ENCODE data around the gene SLC19A3.
"Not testable (repeated sequence)": the region's sequence is repeated elsewhere in the genome, so short reads cannot be mapped to it uniquely, and the experiment has no call there.

The SLC19A3 gene

DNA sequence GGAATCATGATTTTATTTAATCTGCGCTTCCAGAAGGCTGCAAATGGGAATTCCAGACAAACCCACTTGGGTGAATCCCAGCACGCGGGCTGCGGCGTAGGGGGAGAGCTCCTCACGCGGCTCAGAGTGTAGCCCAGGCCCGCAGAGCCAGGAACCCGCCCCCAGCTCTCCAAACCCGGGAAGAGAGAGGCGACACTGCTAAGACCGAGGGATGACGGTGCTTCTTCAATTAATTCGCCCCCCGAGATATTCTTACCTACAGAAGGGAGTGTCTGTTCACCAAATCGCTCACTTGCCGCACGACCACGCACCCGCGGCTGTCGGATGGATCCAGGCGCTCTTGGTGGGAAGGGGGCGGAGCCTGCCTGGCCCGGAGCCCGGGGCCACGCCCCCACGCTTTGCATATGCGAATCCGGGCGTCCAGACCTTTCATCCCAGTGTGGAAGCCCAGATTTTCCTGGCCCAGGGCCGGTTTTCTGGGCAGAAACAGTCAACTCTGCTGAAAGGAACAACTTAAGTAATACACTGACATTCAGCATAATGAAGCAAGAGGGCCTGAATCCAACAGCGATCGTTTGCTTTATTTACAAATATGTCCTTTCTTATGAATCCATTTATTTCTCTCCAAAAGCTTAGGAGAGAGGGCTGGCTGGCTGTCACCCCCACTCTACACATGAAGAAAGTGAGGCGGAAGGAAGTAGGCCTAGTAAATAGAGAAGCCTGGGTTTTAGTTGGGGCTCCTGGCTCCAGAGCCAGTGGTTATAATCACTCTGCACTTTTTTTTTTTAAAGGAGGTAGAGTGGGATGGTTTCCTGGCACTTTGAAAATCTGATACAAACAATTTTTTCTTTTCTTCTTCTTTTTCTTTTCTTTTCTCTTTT, at the start of gene SLC19A3:
SLC19A3 (minus strand) TSS at position 342 of the 881 bp plus-strand sequence. CDS start 15,710 bp downstream, outside the sequence.
- peak within 1 kb of the TSS; percentile 51 for H3K4me3 ChIP-seq (ENCODE audit: low read depth, low read length)
- peak; percentile 69 for DNase-seq (ENCODE audit: low read depth)

DNA sequence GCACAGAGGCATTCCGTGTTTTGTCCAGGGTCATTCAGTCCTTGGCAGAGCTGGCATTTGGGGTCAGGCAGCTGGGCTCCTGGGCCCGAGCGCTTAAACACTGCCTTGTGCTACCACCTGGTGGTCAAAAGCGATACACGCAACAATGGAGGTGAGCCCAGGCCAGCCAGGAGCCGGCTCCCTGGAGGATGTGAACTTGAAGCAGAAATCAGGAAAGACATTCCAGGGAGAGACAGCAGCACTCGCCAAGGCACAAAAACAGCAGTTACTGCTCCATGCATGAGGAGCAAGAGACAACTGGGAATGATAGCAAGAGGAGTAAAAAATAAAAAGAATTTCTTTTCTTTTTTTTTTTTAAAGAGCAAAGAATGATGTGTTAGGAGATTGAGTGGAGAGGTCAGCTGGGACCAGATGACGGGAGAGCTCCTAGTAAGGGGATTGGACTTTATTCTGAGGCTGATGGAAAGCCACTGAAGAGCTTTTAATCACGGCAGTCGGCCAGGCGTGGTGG, 48.6 kb upstream of the SLC19A3 start:
- peak; percentile 21 for DNase-seq (ENCODE audit: low read depth)
- H3K4me3 ChIP-seq (ENCODE audit: low read depth, low read length), result no peak overlapping the region

DNA sequence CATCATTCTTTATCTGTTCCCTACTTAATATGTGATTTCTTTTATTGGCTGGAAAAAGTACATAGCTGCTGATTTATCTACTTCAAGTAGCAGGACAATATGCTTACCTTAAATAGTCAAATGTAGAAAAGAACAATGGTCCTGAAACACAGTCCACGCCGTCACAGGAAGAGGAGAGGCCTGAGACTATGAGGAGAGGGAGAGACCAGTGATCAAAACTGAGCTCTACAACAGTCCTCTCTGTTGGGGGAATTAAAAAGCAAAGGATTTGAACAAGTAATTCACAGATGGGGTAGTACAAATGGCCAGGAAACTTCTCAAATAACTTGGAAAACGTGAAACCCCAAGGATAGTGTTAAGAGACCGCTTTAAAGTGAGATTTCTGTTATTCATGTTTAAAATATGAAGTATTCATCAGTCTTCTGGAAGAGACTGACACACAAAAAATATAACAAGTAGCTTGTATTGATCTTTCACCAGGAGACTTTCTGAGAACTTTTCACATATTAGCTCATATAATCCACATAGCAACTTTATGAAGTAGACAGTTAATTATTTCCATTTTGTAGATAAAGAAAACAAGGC, 48.1 kb upstream of the SLC19A3 start:
- DNase-seq (ENCODE audit: low read depth), result no peak
- no peak overlapping the region for H3K4me3 ChIP-seq (ENCODE audit: low read depth, low read length)

DNA sequence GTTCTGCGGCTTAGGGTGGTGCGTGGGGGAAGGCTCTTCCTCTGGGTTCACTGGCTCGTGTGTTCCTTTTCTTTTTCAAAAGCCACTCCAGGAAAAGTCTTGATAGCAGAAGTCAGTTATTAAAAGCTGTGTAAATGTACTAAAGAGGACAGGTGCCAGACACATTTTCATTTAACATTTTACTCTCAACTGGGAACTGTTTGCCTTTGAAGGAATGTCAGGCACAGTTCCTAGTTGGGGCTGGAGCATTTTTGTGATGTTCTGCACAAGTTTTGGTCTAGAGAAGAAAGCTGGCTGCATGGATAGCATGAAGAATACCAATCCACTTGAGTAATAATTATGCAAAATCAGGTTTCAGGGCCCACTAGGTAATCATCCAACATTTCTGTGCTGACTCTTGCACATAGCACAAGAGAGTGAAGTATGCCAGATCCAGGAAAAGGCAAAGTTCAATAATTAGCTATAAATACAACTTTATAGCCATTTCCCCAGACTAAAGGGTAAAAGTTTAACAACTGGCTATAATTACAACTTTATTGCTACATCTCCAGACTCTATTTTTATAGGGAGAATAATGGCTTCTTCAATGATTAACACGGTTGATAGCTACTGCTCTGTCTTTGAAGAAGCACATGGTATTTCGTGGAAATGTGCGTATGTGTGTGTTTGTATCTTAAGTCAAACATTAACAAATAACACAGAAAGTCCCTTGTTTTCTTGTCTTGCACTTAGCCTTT, 44.1 kb upstream of the SLC19A3 start:
- DNase-seq (ENCODE audit: low read depth), result no peak
- no peak overlapping the region for H3K4me3 ChIP-seq (ENCODE audit: low read depth, low read length)

DNA sequence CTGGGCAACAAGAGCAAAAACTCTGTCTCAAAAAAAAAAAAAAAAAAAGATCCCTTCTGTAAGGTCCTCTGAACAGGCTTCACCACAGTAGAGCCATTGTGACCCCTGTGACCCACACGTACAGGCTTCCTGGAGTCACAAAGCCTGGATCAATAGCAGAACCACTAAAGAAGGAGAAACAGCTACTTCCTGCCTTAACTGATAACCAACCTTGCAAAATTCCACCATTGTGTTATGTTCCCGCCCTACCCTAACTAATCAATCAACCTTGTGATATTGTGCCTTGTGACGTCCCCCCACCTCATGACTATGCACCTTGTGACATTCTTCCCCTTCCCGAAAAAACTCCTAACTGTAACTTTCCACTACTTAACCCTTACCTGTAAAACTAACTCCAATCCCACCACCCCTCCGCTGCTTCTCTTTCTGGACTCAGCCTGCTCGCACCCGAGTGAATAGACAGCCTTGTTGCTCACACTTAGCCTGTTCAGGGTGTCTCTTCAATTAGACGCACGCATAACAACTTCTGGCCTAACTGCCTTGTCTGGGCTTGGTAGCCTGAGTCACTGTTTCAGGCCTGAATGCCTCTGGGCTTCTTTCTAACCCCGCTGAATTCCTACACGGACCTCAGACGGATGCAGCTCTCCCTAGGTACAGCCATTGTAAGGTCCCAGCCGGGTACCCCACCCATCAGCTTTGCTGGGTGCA, 41.7 kb upstream of the SLC19A3 start:
- DNase-seq (ENCODE audit: low read depth), result no peak
- H3K4me3 ChIP-seq (ENCODE audit: low read depth, low read length), result no peak overlapping the region

DNA sequence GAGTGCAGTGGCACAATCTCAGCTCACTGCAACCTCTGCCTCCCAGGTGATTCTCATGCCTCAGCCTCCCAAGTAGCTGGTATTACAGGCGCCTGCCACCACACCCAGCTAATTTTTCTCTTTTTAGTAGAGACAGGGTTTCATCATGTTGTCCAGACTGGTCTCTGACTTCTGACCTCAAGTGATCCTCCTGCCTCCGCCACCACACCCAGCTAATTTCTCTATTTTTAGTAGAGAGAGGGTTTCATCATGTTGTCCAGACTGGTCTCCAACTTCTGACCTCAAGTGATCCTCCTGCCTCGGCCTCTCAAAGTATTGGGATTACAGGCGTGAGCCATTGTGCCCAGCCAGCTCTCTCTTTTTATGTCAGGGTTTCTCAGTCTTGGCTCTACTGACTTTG, 38.4 kb upstream of the SLC19A3 start:
- H3K4me3 ChIP-seq (ENCODE audit: low read depth, low read length); DNase-seq (ENCODE audit: low read depth): not testable (repeated sequence)

DNA sequence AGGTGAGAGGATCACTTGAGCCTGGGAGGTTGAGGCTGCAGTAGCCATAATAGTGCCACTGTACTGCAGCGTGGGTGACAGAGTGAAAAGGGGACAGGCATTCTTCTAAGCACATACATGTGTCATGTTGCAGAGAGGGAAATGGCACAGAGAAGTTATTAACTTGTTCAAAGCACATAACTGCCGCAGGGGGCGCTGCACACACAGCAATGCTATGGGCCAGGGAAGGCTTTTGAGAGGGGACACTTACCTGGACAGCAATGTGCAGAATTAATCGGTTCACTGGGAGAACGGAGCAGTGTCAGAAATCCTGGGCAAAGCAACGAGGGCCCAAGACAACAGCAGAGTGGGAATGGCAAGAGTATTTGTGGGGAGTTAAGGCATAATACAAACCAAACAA, 30.3 kb upstream of the SLC19A3 start:
- no peak for DNase-seq (ENCODE audit: low read depth)
- H3K4me3 ChIP-seq (ENCODE audit: low read depth, low read length), result no peak overlapping the region

DNA sequence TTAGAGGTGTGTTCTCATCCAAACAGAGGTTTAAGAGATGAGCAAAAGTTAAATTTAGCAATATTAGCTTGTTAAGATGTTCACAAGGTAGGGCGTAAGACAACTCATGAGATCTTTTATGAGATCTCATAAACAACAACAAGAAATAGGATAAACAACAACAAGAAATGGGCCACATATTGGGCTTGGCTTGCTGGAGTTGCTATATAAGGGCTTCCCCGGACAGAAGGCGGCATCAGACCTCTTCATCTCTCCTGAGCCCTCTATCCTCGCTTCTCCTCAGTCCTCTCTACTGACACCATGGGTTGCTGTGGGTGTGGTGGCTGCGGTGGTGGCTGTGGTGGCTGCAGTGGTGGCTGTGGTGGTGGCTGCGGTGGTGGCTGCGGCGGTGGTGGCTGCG, 27.8 kb upstream of the SLC19A3 start, which contains the start of gene SCYGR8:
SCYGR8 (plus strand) TSS at position 301 of the 400 bp plus-strand sequence; CDS start at position 301, 0 bp downstream.
- DNase-seq (ENCODE audit: low read depth), result no peak

DNA sequence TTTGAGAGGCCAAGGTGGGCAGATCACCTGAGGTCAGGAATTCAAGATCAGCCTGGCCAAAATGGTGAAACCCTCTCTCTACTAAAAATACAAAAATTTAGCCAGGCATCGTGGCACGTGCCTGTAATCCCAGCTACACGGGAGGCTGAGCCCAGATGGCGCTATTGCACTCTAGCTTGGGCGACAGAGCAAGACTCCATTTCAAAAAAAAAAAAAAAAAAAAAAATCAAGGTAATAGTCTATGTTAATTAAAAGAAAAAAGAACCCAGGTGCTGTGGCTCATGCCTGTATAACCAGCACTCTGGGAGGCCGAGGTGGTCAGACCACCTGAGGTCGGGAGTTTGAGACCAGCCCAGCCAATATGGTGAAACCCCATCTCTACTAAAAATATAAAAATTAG, 22.9 kb upstream of the SLC19A3 start:
- H3K4me3 ChIP-seq (ENCODE audit: low read depth, low read length); DNase-seq (ENCODE audit: low read depth): not testable (repeated sequence)

More for the DNA sequence above, 27.8 kb upstream of the SLC19A3 start, which contains the start of gene SCYGR8:
- H3K4me3 ChIP-seq (ENCODE audit: low read depth, low read length), result no peak within 1 kb of the TSS

DNA sequence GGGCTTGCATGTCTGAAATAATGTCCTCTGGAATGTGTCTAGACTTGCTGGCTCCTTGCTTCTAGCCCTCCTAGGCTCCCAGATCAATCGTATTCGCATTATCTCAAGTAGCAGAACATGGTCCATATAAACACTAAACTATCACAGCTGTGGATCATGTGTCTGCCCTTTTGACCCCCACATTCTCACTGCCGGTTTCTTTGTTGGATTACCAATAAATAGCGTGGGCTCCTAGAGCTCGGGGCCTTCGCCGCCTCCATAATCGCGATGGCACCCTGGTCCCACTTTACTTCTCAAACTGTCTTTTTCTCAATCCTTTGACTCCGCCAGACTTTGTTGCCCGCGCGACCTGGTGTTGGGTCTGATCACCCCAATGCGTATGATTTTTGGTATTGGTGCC, 21.5 kb upstream of the SLC19A3 start:
- H3K4me3 ChIP-seq (ENCODE audit: low read depth, low read length), result no peak overlapping the region
- no peak for DNase-seq (ENCODE audit: low read depth)

DNA sequence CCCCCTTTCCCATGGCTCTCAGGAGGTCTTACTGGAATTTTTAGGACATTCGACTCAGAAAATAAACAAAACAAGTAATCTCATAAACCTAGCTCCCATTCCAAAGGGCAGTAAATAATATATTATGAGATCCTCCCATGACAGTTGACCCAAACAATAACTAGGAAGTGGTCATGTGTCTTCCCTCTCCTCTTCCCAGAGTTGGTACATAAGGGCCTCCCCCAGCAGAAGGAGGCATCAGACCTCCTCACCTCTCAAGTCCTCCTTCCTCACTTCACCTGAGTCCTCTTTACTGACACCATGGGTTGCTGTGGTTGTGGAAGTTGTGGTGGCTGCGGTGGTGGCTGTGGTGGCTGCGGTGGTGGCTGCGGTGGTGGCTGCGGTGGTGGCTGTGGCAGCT, 10.2 kb upstream of the SLC19A3 start, which contains the start of gene SCYGR7:
SCYGR7 (plus strand) TSS at position 301 of the 400 bp plus-strand sequence; CDS start at position 301, 0 bp downstream.
- no peak for DNase-seq (ENCODE audit: low read depth)
- H3K4me3 ChIP-seq (ENCODE audit: low read depth, low read length), result no peak within 1 kb of the TSS

DNA sequence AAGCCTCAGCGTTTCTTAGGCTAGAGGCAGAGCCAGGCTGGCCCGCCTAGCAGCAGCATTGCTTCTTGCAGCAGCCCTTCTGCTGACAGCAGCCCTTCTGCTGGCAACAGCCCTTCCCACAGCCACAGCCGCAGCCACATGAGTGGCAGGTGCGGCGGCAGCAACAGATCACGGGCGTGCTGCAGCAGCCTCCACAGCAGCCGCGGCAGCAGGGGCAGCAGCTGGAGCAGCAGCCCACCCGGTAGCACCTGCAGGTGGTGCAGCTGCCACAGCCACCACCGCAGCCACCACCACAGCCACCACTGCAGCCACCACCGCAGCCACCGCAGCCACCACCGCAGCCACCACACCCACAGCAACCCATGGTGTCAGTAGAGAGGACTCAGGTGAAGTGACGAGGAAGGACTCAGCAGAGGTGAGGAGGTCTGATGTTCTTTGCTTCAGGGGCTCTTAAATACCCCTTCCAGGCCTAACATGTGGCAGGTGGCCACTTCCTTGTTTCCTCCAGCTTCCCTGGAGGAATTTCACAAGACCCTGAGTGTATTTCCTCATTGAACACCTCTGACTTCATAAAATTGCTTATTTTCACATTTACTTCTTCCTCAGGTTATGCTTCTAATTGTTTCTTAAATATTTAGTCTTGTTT, 6.7 kb upstream of the SLC19A3 start, which contains the start of gene SCYGR6:
SCYGR6 (minus strand) TSS at position 364 of the 646 bp plus-strand sequence; CDS start at position 364, 0 bp downstream.
- DNase-seq (ENCODE audit: low read depth), result no peak

DNA sequence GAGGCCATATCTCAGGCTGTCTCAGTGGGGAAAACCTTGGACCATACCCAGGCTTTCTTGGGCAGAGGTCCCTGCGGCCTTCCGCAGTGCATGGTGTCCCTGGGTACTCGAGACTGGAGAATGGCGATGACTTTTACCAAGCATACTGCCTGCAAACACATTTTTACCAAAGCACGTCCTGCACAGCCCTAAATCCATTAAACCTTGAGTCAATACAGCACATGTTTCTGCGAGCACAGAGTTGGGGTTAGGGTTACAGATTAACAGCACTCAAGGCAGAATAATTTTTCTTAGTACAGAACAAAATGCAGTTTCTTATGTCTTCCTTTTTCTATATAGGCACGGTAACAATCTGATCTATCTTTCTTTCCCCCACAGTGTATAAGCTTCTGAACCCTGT, 5.0 kb upstream of the SLC19A3 start:
- not testable (repeated sequence) for H3K4me3 ChIP-seq (ENCODE audit: low read depth, low read length); DNase-seq (ENCODE audit: low read depth)

More for the DNA sequence above, 6.7 kb upstream of the SLC19A3 start, which contains the start of gene SCYGR6:
- no peak within 1 kb of the TSS for H3K4me3 ChIP-seq (ENCODE audit: low read depth, low read length)

DNA sequence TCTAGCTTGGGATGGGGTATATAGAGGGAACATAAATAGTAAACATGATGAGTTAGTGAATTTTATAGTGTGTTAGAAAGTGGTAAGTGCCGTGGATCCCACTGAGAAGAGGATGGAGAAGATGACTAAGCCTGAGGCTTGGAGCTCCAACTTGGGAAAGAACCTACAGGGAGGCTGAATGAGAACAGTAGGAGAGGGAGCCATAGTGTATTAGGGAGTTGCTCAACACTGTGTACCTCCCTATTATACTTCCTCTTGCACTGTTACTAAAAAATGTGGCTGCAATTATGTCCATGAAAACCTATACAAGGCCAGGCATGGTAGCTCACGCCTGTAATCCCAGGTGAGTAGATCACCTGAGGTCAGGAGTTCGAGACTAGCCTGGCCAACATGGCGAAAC, 2.9 kb upstream of the SLC19A3 start:
- DNase-seq (ENCODE audit: low read depth), result no peak
- H3K4me3 ChIP-seq (ENCODE audit: low read depth, low read length), result no peak overlapping the region

DNA sequence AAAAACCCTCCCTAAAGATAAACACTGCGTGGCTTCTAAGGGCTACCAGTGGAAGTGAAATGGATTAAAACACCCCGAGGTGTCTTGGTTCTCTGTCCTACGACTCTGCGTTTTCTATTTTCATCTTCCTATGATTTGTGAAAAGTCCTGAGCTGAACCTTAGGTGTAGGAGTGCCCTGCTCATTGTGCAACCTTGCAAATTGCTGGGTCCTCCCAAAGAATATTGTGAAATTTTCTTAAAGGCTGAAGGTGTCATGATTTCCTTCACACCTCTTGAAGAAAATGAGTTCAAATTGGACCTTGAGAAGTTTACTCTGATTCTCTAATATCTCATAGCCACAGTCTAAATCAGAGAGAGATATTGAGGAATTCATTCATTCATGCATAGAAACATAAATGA, 1.8 kb upstream of the SLC19A3 start:
- DNase-seq (ENCODE audit: low read depth), result no peak
- H3K4me3 ChIP-seq (ENCODE audit: low read depth, low read length), result no peak overlapping the region

DNA sequence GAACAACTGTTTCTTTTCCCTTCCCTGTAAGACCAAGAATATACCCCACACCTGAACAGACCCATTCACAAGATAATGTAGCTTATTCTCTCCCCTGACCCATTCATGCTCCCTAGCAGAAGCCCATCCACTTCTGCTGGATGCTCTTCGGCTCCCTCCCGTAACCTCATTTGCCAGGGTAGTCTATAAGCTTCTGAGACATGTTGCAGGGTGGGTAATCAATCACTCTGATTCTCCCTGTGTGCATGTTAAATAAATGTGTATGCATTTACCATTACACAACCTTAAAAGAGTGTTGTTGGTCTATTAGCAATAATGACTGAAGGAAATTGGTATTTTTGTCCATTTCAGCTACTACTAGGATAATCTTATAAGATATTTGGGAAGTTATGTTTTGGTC, 1.3 kb downstream of the SLC19A3 start:
- no peak for DNase-seq (ENCODE audit: low read depth)
- H3K4me3 ChIP-seq (ENCODE audit: low read depth, low read length), result no peak overlapping the region

DNA sequence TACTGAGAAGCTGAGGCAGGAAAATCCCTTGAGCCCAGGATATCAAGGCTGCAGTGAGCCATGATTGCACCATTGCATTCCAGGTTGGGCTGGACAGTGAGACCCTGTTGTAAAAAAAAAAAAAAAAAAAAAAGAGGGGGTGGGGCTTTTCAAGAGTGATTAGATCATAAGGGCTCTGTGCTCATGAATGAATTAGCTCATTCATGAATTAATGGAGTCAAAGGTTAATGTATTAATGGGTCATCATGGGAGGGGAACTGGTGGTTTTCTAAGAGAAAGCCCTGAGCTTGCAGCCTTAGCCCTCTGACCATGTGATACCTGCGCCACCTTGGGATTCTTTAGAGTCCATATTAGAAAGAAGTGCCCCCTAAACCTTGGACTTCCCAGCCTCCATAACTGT, 4.5 kb downstream of the SLC19A3 start:
- no peak overlapping the region for H3K4me3 ChIP-seq (ENCODE audit: low read depth, low read length)
- no peak for DNase-seq (ENCODE audit: low read depth)

DNA sequence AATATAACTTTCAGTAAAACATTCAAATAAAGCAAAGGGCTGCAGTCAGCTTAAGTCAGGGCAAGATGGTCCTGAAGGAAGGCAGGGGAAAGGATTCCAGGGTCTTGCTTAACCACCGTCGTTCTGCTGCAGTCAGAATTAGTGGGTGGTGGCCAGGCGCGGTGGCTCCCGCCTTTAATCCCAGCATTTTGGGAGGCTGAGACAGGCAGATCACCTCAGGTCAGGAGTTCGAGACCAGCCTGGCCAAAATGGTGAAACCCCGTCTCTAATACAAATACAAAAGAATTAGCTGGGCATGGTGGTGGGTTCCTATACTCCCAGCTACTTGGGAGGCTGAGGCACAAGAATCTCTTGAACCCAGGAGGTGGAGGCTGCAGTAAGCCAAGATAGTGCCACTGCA, 6.8 kb downstream of the SLC19A3 start:
- H3K4me3 ChIP-seq (ENCODE audit: low read depth, low read length), result no peak overlapping the region
- no peak for DNase-seq (ENCODE audit: low read depth)

All from skeletal muscle cell (primary cell).